ENCODE results near the gene MICB.

DNA sequence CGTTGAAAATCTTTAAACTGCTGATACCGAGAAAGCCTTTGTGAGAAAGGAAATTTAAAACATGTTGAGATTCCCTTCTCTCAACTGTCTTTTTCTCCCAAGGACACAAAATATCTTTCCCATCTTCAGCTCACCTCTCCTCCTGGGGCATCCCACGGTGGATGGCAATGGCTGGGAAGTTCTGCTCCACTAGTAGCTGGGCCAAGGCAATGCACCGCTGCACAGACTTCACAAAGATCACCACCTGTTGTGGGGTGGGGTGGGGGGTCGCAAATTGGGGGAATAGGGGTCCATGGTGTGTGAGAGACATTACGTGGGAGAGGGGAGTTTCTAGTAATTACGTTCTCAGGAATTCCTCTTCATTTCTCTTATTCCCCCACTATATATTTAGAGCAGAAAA lies 33.2 kb downstream of the MICB start:
- TF ChIP-seq, protein P1, sequence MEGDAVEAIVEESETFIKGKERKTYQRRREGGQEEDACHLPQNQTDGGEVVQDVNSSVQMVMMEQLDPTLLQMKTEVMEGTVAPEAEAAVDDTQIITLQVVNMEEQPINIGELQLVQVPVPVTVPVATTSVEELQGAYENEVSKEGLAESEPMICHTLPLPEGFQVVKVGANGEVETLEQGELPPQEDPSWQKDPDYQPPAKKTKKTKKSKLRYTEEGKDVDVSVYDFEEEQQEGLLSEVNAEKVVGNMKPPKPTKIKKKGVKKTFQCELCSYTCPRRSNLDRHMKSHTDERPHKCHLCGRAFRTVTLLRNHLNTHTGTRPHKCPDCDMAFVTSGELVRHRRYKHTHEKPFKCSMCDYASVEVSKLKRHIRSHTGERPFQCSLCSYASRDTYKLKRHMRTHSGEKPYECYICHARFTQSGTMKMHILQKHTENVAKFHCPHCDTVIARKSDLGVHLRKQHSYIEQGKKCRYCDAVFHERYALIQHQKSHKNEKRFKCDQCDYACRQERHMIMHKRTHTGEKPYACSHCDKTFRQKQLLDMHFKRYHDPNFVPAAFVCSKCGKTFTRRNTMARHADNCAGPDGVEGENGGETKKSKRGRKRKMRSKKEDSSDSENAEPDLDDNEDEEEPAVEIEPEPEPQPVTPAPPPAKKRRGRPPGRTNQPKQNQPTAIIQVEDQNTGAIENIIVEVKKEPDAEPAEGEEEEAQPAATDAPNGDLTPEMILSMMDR (IDR thresholded peaks at IDR 0.05; ENCODE audit: low read length) = no peak
- no peak for TF ChIP-seq EZH2 (optimal IDR thresholded peaks at IDR 0.05; ENCODE audit: low read depth, low read length)

All from MM.1S (cell line).